H4 (cell line): ENCODE data around the gene COL9A2. TPM values are rescaled to one million over a fixed set of nuclear protein-coding genes. Genes with fewer than 3 reads are reported as not detected.
A peak's percentile ranks its signal among the peaks of the same experiment; 100 is the strongest.

Source experiments
- DNase-seq: peaks from one replicate; pipeline ENCODE4 v3.0.0-alpha.2; 2015; ENCODE audit warnings: low spot score
- total RNA-seq: library from RNA; depleted of rRNA; stranded (reverse); fragments of >200 nt; shearing (Covaris generic); gene quantifications from 2 replicates; pipeline ENCODE4 v1.2.3, GENCODE V29; 2014; rRNA removed

Gene COL9A2
- total RNA-seq, 1 experiment from 2014 or later = 0.85 TPM

DNA sequence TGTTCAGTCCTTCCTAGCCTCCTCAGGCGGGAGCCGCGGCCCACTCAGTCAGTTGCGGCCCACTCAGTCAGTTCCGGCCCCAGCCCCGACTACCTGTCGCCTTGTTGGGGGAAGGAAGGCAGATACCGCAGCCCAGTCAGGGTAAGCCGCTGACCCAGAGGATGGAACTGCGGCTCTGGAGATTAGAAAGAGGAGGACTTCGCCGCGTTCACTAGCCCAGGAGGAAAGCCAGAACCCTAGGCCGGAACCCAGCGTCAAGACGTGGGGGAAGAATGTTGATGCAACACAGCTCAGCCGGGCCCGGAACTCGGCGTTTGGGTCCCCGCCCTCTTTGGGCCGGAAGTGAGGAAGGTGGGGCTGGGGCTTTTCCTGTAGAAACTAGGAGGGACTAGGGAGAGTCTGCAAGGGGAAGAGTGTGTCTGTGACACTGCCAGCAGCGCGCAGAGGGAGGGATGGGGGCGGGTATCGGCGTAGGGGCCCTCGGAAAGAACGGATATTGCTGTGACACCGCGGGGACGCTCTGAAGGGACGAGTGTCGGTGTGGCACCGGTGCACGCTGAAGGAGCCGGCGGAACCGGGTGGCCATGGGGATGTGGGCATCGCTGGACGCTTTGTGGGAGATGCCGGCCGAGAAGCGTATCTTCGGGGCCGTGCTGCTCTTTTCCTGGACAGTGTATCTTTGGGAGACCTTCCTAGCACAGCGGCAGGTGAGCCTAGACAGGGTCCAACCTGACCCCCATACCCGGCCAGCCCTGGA lies 59.2 kb downstream of the COL9A2 start, which contains the start of gene ZMPSTE24:
Gene ZMPSTE24, plus strand, starts transcription at position 549 of the 757 bp plus-strand sequence. Its CDS starts 36 bp downstream, at position 585.
- DNase-seq = peak; percentile 98

DNA sequence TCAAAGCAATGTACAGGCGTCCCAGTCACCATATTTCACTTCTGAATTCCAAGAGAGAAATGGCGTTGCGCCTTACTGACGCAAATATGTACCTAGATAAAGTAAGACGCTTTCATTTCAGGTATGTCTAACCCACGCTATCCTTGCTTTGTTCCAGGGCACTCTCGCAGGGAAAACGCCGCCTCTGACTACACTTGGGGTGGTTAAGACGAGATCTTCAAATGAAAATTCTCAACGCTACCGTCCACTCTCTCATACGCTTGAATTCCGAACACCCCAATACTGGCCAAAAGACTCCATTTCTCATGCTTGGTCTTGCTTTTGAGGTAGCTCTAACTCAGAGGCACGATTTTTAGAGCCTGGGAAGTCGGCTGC lies 59.8 kb downstream of the COL9A2 start:
- no peak for DNase-seq

DNA sequence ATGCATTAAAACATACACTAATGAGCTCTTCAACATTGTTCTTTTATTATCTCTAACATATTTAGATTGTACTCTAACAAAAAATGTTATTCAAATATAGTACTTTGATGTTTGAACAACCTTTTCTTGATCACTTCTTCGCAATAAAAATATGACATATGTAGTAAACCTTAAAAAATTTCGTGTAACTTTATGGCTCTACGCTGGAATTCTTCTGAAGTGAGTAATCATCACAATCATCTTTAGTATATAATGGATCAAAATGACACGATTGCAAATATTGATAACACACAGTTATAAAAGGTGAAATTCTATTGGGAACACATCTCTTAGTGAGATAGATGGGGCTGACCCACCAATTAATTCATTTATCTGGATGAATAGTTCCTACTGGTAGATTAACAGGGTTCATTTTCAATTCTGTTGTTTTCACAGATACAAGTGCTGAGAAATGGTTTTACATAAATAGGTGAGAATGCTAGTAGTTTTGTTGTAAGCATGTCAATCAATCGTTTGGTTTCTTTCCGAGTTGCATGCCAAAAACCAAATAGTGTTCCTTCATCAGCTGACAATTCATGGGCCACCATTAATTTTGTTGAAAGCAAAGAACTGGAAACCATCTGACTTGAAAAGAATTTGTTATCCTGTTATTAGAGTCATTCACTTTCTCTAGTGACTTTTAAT lies 60.5 kb downstream of the COL9A2 start:
- no peak for DNase-seq

DNA sequence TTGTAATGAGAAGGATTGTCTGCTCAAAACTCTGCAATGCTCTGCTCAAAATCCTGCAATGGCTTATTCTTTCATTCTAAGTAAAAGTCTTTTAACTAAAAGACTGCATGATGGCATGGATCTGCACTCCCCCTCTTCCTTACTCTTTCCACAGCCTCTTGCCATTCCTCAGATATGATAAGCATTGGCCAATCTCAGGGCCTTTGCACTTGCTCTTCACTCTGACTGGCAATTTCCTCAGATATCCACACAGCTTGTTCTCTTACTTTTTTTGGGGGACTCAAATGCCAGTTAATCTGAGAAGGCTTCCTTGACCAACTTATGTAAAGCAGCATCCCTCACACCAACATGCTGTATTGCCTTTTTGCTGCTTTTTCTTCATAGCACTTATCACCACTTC lies 61.9 kb downstream of the COL9A2 start:
- no peak for DNase-seq

DNA sequence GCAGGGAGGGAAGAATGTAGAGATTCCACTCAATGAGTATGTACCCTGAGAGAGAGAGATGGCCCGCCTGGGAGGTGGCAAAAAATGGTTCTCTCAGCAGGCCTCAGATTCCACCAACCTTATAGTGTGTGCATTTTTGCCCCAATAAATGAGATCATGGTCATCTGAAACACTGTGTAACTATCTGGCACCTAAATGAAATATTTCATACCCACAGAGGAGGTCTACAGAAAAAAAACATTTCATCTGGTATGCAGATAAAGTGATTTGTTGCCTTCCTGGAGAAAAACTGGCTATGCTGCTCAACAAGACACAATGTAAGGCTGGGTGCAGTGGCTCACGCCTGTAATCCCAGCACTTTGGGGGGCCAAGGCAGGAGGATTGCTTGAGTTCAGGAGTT lies 64.5 kb downstream of the COL9A2 start:
- DNase-seq = no peak

DNA sequence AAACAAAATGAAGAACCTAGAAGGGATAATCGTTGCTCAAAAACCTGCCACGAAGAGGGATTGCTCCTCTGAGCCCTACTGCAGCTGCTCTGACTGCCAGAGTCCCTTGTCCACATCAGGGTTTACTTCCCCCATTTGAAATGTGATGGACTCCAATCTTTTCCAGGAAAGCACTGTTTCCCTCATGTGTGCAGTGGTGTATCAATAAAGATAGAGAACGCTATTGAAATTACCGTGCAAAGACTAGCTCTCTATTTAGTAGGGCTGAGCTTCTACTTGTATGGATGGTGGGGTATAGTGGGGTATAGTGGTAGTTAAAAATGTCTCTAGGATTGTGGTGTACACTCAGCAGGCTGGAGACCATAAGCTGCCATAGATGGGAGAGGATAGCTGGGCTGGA lies 65.6 kb downstream of the COL9A2 start:
- no peak for DNase-seq

Other genes starting within 250 kb of the COL9A2 start
- 146 and 157 TPM in 2 replicates for gene PPT1, start 220.0 kb downstream of the COL9A2 start, total RNA-seq
- gene RLF, start 155.9 kb downstream of the COL9A2 start, total RNA-seq = 10.0 and 12.7 TPM in 2 replicates
- gene TMCO2, start 69.3 kb downstream of the COL9A2 start, total RNA-seq = not detected in 2 replicates
- 88.5 and 123 TPM in 2 replicates for gene ZMPSTE24, start 59.0 kb downstream of the COL9A2 start, total RNA-seq
- 23.1 and 24.1 TPM in 2 replicates for gene SMAP2, start 56.4 kb upstream of the COL9A2 start, total RNA-seq
- gene ZFP69B, start 133.2 kb upstream of the COL9A2 start, total RNA-seq = 3.5 and 5.2 TPM in 2 replicates
- 2.3 and 4.2 TPM in 2 replicates for gene ZFP69, start 160.0 kb upstream of the COL9A2 start, total RNA-seq
- 8.7 and 20.9 TPM in 2 replicates for gene EXO5, start 191.5 kb upstream of the COL9A2 start, total RNA-seq
- gene ZNF684, start 214.4 kb upstream of the COL9A2 start, total RNA-seq = 3.2 and 6.1 TPM in 2 replicates